CD4-positive, alpha-beta T cell treated with Interleukin-17A for 1 hour (primary cell): ENCODE data around the gene ANKRD55.
"Not testable (repeated sequence)": the region's sequence is repeated elsewhere in the genome, so short reads cannot be mapped to it uniquely, and the experiment has no call there.

Experiments
- DNase-seq: peaks from one replicate; pipeline ENCODE4 v3.0.0-alpha.2; 2020

Gene ANKRD55

DNA sequence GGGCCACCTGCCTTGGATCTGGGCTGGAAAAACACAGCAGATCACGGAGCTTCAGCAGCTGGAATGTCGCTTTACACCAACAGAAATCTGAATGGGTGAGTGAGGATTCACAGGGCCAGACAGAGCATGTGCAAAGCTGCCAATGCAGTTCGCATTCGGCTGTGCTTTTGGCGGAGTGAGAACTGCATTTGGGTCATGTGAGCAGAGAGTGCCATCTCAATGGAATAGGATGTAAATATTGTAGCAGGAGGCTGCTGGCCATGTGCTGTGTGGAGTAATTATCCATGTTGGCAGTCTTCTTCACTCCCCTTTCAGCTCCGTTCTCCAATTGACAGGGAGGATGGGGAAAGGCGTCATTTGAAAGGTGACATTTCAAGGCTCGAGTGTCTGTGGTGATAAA is at the start of gene ANKRD55:
Gene ANKRD55, minus strand, starts transcription at position 101 of the 400 bp plus-strand sequence. CDS start 417 bp downstream, outside the sequence.
- no peak for DNase-seq

DNA sequence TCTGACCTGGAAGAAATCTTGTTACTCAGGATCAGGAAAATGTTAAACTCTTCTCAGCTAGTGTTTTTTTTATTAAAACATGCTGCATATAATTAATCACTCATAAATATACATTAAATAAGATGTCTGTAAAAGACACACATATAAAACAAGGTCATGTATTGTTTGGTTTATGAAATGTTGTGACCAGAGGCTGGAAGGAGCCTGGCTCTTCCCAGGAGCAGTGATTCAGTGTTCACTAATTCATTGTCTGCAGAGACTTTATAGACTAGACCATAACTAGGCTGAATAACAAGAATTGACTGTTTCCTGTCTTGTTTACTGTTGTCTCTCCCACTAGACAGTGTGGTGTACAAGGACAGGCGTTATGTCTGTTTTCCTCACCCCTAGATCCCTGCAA is 49.1 kb upstream of the ANKRD55 start:
- DNase-seq, result no peak

DNA sequence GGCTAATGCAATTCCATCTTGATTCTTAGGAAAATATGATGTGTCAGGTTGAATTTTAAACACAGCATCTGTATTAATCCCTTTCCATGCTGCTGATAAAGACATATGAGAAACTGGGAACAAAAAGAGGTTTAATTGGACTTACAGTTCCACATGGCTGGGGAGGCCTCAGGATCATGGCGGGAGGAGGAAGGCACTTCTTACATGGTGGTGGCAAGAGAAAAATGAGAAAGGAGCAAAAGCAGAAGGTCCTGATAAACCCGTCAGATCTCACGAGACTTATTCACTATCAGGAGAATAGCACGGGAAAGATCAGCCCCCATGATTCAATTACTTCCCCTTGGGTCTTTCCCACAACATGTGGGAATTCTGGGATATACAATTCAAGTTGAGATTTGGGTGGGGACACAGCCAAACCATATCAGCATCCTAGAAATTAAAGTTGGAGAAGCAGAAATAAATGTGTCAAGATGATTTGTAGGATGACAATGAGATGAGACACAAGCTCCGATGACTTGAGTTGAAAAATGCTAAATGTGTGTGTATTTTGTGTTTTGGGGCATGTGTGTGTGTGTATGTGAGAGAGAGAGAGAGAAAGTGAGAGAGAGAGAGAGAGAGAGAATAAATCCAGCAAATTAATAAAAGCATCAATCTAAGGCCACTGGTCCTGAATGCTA is 48.5 kb upstream of the ANKRD55 start:
- no peak for DNase-seq

DNA sequence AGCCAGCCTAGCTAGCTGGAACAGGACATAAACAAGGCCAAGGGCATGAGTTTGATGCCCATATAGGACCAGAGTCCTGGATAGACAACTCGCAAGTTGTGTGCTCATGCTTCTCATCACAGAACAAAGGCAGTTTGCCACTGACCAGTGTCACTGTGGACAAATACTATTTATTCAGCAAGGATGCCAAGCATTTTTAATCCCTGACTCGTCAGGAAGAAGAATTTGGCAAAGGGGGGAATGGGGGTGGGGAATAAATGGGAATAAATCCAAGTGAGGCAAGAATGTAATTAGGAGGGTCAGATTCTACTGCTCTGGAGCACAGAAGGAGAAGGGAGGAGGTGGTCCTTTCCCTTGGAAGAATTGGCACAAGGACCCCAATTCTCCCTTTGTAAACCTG is 46.8 kb upstream of the ANKRD55 start:
- DNase-seq, result no peak

DNA sequence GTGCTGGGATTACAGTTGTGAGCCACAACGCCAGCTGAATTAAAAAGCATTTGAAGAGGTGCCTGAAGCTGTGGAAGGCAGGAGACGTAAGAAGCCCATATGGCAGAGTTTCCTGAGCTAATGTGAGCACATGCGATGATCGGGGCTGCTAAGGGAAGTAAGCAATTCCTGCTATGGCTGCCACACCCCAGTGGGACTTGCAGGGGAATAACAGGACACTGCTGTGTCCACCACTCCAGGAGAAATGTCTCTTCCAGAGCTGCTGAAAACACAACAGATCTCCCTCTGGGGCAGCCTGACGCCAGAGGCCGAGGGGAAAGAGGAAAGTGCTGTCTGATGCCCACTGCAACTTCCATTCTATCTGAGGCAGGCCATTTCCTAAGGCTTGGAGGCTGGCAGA is 46.2 kb upstream of the ANKRD55 start:
- no peak for DNase-seq

DNA sequence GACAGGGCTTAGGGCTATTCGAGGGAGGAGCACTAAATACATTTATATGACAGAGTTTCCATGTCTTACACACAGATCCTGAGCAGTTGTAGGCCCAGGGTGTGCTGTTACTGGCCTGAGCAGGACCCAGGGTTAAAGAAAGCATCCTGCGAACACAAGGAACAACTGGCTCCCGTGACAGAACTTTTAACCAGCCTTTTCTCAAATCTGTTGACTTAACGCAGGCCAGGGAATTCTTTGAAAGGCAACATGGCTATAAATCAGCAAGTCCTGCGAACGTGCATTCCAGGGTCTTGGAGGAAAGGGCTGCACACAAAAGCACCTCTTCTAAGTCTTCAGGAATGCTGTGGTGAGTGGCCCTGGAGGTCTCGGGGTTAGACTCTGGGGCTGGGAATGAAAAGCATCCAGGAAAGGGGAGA is 45.2 kb upstream of the ANKRD55 start:
- no peak for DNase-seq

DNA sequence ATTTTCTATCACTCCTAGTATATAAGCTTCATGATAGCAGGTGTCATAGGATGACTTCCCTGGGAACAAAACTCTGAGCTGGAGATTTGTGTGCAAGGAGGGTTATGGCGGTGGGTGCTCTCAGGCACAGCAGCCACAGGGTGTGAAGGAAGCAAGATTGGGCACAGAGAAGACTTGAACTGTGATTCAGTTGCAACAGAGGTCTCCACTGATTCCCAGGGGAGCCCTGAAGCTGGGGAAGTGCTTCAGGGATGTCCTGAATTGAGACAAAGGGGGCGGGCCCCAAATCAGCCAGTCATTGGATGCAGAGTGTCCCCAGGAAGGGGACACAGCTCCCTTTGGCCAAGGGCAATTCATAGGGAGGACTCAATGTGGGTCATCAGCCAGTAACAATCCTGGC is 44.4 kb upstream of the ANKRD55 start:
- no peak for DNase-seq

DNA sequence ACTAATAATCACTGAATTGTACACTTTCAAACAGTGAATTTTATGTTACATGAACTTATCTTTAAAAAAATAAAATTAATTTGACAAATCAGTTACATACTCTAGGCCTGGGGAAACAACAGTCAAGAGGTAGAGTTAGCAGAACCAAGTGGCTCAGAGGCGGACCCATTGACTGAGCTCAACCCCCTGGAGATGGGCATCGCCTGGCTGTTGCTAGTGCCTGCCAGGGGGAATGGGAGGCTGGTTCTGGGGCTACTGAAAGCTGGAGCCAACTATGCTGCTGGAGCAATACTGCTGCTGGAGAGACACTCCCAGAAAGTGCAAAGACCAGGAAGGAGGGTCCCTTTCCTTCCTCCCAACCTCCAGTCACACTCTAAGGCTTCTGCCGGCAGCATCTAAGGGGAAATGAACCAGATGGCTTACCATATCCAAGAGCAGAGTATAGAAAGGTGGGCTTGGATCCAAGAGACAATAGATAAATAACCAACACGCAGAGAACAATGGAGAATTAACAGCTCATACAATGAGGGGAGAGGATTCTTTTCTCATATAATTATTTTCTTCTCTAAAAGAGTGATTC is 40.3 kb upstream of the ANKRD55 start:
- DNase-seq, result no peak

DNA sequence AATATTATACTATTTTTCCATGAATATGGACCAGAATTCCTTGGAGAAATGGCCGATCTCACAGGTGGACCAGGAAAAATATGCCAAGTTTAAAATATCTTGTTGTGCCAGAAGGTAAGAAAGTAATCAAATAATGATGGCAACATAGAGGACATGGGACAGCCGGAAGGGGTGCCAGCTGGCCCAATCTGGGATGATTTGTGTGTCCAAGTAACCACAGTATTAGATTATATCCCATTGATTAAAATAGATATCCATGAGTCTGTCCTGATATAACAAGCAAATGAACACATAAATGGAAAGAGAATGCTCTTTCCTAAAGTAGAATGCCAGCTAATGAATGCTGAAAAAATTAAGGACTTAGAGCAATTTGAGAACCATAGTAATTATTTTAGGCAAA is 39.6 kb upstream of the ANKRD55 start:
- no peak for DNase-seq

DNA sequence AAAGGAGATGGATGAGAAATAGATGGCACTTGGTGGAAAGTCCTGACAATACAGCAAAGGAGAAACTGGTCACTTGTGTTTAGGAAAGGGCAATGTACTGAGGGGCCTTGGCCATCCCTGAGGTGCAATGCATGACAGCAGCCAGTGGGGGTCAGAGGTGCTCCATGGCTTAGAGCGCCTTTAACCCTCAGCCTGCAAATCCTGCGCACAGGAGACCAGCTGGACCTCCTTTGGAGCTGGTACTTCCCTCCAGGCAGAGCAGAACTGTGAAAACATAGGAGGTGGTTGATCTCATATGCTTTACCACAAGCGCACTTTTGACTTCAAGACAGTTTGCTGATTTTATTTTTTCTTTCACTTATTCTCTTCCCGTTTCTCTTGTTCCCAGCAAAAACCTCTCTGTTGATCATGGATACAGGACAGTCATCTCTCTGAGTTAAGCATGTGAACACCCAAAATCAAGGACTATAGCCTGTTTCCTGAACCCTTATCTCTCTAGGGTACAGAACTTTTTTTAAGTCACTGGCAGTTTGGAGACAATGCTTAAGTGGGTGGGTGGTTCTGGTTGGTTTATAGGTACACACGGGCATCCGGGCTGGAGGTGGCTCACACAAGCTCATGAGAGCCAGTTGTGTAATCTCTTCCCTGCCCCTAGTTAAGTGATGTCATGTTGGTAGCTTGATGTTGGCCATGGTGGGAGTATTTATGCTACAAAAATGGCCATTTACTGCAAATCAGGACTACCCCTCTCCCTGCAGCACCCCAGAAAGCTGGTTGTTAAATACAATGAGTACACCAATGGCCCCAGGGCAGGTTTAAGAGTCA is 37.6 kb upstream of the ANKRD55 start:
- DNase-seq, result peak; percentile 80

DNA sequence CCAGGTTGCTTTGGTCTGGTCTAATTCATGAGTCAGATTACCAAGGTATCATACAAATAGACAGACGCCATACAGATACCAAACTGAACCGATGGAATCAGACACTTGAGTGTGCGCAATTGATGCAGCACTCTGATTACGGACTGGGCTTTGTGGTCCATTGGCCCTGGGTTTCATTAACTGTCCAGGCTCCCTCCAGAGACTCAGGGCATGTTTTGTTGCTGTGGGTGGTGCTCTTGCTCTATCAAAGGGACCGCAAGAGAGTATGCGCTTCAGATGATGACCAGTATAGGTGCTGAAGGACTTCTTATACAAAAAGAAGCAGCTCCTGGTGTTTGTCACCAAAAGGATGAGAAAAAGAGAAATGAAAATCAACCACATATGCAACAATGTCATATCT is 36.9 kb upstream of the ANKRD55 start:
- no peak for DNase-seq

DNA sequence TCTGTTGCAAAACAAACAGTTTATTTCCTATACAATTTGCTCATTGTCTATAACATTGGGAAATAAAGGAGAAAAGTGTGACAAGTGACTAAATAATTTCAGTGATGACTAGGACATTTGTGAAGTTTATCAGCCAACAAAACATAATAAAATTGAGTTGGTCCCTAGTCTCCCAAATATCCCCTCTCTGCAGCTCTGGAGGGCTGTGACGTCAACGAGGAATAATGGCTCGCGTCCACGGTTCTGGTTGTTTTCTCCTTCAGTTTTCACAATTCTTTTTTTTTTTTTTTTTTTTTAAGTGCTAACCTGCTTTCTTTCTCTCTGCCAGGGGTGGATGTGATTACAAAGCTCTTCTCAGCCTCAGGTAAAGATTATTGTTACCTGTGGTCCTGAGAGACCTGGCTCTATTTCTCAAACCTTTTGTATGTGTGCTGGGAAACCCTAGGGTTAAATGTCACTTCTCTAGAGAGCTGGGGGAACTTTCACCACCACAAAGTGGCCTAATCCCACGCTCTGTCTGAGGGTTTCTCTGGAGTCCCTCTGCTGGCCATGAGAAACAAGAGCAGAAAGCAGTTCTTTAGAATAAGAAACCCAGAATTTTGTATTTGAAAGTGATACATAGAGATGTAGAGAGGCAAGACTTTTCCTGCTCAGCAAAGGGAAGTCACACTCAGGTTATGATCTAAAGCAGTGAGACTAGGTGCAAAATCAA is 36.2 kb upstream of the ANKRD55 start:
- peak; percentile 32 for DNase-seq

DNA sequence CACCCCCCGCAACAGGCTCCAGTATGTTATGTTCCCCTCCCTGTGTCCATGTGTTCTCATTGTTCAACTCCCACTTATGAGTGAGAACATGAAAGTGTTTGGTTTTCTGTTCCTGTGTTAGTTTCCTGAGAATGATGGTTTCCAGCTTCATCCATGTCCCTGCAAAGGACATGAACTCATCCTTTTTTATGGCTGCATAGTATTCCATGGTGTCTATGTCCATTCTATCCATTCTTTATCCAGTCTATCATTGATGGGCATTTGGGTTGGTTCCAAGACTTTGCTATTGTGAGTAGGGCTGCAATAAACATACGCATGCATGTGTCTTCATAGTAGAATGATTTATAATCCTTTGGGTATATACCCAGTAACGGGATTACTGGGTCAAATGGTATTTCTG is 35.6 kb upstream of the ANKRD55 start:
- DNase-seq, result not testable (repeated sequence)

DNA sequence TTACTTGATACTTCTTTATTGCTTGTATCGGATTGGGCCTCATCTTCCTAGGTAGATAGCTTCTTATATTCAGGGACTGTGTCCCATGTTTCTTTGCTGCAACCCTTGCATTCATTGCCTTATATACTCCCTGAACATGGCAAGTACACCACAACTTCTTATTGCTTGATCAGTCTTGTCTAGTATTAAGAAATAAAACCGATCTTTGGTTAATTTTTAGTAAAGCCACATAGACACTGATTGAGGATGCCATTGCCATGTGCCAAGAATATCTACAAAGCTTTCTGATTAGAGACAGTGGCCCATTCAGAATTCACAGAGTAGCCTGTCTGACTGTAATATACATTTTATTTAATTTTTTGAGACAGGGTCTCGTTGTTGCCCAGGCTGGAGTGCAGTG is 34.7 kb upstream of the ANKRD55 start:
- no peak for DNase-seq

DNA sequence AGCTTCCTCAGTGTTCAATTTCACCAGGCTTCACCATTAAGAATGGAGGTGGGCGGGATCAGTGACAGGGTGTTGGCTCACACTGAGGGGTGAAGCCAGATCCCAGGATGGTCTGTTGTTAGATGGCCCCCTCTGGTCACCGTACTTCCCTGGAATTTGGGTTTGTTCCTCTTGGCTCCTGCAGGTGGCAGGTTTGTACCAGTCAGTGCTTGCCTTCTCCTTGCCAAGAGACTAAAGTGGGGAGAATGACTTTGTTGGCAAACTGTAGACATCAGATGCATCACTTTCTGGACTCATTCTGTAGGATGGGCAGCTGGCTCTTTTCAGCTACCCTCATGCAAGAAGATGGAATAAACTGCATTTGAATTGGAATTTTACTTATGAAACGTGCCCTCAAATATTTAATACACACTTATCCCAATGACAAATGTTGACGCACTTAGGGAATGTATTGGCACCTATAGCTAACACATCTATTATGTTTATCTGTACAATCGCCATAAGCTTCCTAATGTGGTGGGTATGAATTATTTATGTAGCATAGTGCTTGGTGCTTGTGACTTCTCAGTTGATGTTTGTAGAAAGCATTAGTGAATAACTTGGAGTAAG is 31.4 kb upstream of the ANKRD55 start:
- DNase-seq, result peak; percentile 39

DNA sequence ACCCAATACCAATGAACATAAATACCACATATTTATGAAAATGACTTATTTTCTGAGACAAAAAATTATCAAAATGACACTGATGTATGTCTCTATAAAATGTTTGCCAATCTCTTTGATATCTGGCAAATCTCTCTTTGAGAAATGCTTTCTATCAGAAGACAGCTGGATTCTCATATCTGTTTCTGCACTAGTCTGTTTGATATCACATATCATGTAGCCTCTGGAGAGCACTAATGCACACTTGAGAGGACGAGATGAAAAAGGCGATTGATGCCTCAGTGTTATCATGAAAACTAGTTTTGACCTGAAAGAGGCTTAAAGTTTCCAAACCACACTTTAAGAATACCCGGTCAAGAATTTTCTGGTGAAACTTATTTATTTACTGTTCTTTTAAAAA is 29.1 kb upstream of the ANKRD55 start:
- no peak for DNase-seq

DNA sequence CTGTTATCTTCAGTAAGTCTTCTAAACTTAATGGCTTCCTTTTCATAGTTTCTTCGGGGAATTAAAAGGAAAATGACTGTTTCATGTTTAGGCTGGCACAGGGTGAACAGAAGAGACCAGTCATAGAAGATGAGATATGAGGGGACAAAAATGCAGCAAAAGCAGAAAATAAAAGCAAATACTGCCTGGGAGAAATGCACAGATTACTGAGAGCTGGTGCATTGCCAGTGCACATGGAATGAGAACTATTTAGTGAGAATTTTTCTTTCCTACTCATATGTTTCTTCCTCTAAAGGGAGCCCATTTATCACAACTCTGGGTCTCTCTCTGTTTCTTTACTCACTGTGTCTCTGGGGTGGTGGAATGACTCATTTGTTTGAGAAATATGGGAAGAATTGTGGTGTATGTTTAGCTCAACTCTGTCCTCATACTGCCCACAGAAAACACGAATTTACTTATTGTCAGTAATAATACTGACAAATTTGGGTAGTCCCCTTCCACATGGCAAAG is 25.9 kb upstream of the ANKRD55 start:
- DNase-seq, result no peak

DNA sequence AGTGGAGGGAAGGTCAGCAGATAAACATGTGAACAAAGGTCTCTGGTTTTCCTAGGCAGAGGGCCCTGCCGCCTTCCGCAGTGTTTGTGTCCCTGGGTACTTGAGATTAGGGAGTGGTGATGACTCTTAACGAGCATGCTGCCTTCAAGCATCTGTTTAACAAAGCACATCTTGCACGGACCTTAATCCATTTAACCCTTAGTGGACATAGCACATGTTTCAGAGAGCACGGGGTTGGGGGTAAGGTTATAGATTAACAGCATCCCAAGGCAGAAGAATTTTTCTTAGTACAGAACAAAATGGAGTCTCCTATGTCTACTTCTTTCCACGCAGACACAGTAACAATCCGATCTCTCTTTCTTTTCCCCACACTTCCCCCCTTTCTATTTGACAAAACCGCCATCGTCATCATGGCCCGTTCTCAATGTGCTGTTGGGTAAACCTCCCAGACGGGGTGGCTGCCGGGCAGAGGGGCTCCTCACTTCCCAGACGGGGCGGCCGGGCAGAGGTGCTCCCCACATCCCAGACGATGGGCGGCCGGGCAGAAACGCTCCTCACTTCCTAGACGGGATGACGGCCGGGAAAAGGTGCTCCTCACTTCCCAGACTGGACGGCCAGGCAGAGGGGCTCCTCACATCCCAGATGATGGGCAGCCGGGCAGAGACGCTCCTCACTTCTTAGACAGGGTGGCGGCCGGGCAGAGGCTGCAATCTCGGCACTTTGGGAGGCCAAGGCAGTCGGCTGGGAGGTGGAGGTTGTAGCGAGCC is 24.8 kb upstream of the ANKRD55 start:
- not testable (repeated sequence) for DNase-seq

DNA sequence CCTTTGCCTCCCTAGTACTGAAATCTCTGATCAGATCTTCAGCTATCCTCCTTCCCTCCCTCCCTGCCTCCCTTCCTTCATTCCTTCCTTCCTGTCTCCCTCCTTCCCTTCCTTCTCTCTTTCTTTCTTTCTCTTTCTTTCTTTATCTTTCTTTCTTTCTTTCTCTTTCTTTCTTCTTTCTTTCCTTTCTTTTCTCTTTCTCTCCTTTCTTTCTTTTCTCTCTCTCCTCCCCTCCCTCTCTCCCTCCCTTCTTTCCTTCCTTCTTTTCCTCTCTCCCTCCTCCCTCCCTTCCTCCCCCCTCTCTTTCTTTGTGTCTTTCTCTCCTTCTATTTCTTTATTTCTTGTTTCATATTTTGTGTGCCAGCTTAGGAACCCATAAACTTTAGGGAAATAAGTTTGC is 23.9 kb upstream of the ANKRD55 start:
- no peak for DNase-seq

DNA sequence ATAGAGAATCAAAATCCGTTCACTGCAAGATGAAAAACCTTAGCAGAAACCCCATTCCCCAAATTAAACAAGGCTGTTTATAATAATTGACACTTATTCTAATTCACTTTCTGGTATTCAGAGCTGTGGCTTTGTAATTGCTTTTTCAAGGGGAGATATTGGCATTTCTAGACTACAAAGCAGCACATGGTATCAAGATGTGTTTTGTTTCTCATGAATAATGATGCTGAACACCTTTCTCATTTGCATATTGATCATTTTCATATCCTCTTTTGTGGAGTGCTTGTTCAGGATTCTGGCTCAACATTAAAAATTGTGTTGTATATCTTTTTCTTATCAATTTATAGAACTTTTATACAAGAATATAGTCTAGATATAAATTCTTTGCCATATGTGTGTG is 22.4 kb upstream of the ANKRD55 start:
- no peak for DNase-seq

DNA sequence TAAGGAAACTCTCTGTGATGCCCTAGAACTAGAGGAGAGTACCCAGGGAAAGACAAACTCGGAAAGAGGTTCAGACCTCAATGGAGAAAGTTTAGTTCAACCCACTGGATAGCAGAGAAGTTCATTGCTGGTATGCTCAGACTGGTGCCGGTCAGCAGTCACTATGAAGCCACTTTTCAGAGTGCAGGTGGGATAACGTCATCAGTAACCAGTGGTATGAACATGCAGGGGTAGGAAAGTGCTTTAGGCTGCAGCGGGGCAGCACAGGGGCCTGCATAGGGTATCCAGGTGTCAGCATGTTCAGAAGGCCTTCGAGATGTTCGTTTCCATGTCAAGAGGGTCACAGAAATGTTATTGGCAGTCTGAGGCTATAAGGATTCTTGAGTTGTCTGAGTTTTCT is 20.8 kb upstream of the ANKRD55 start:
- no peak for DNase-seq

DNA sequence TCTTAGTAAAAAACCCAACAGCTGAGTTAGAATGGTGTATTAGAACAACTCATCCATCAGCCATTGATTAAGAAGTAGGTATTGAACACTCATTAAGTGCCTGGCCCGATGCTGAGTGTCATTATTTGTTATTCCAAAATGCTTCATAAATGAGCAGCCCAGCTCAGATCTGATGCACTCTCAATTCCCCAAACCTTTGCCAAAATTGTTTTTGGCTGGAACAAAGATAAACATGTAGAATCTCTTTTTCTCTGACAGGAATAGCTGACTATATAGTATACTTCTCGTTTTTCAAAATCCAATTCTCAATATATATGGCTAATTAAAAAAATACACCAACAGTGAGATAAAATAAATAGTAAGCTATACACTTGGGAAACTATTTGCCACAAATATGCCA is 20.0 kb upstream of the ANKRD55 start:
- no peak for DNase-seq
